Colonic mucosa (tissue), 4 donors: Measurements from ENCODE around the gene TTI1. TPM values are rescaled to one million over a fixed set of nuclear protein-coding genes. Genes with fewer than 3 reads are reported as not detected.

Experiments used
- DNase-seq: peaks from one replicate; pipeline ENCODE4 v3.0.0-alpha.2; 2020
- H3K27ac ChIP-seq: fragments of 200-600 bp; one replicate; pipeline ENCODE4 v1.8.0; 2021
- H3K27me3 ChIP-seq: fragments of 200-600 bp; one replicate; pipeline ENCODE4 v1.8.0; 2021
- H3K36me3 ChIP-seq: fragments of 200-600 bp; one replicate; pipeline ENCODE4 v1.8.0; 2021
- H3K4me1 ChIP-seq: fragments of 200-600 bp; one replicate; pipeline ENCODE4 v1.8.0; 2021; ENCODE audit warnings: mild to moderate bottlenecking
- H3K4me3 ChIP-seq: fragments of 200-600 bp; one replicate; pipeline ENCODE4 v1.8.0; 2021
- H3K9ac ChIP-seq, 2 donors: one replicate each; pipeline ENCODE4 v1.7.0; 2013; ENCODE audit warnings: control low read depth in 2 of 2, low read depth in 2 of 2, low read length in 2 of 2
- H3K9me3 ChIP-seq: fragments of 200-600 bp; one replicate; pipeline ENCODE4 v1.8.0; 2021
- intact Hi-C: fragments of 100-400 bp; cut with DNase I; formaldehyde crosslinking; loops from one replicate; pipeline ENCODE4 v1.14.1; 2022
- total RNA-seq, 2 donors: library from RNA; stranded (reverse); fragmentation: NEBNext Ultra II Directional in 1 of 2; extraction: Animal tissue kit (Norgen Biotek cat#: 25700) in 1 of 2; gene quantifications; one replicate each; pipeline ENCODE4 v1.2.1, GENCODE V29; 2021
- TF ChIP-seq, protein P1 (sequence below): fragments of 200-600 bp; IDR thresholded peaks from one replicate; pipeline ENCODE4 v1.8.0; 2022; ENCODE audit warnings: antibody characterized with exemption, mild to moderate bottlenecking
- donor health status: healthy.
- donor health status: DM: no; HTN: no; CAD: no.
- donor health status: DM: no; HTN: no; CAD: no.

TTI1 gene
- total RNA-seq, 2 donors from 2014 or later = 10.2 to 23.0 TPM

DNA sequence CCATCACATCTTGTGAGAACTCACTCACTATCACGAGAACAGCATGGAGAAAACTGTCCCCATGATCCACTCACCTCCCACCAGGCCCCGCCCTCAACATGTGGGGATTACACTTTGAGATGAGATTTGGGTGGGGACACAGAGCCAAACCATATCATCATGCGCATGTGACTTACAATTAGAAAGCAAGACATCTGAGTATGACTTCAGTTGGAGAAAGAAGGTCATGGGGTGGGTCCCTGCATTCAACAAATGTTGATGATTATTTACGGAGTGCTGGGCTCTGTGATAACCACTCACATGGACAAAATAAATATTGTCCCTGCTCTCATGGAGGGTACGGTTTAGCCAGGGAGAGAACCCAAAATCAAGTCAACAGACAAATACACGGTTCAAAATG is 92.4 kb downstream of the TTI1 start:
- H3K4me1 ChIP-seq = no peaks in the 10 kb centered on the region
- TF ChIP-seq, protein P1, sequence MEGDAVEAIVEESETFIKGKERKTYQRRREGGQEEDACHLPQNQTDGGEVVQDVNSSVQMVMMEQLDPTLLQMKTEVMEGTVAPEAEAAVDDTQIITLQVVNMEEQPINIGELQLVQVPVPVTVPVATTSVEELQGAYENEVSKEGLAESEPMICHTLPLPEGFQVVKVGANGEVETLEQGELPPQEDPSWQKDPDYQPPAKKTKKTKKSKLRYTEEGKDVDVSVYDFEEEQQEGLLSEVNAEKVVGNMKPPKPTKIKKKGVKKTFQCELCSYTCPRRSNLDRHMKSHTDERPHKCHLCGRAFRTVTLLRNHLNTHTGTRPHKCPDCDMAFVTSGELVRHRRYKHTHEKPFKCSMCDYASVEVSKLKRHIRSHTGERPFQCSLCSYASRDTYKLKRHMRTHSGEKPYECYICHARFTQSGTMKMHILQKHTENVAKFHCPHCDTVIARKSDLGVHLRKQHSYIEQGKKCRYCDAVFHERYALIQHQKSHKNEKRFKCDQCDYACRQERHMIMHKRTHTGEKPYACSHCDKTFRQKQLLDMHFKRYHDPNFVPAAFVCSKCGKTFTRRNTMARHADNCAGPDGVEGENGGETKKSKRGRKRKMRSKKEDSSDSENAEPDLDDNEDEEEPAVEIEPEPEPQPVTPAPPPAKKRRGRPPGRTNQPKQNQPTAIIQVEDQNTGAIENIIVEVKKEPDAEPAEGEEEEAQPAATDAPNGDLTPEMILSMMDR = no peak
- DNase-seq = no peak
- H3K9ac ChIP-seq = no peak overlapping the region
- intact Hi-C loops = no loop called here
- no peaks in the 10 kb centered on the region for H3K9me3 ChIP-seq
- no peaks in the 10 kb centered on the region for H3K27me3 ChIP-seq
- H3K27ac ChIP-seq = no peak overlapping the region
- H3K36me3 ChIP-seq = no peaks in the 10 kb centered on the region
- no peak overlapping the region for H3K4me3 ChIP-seq

DNA sequence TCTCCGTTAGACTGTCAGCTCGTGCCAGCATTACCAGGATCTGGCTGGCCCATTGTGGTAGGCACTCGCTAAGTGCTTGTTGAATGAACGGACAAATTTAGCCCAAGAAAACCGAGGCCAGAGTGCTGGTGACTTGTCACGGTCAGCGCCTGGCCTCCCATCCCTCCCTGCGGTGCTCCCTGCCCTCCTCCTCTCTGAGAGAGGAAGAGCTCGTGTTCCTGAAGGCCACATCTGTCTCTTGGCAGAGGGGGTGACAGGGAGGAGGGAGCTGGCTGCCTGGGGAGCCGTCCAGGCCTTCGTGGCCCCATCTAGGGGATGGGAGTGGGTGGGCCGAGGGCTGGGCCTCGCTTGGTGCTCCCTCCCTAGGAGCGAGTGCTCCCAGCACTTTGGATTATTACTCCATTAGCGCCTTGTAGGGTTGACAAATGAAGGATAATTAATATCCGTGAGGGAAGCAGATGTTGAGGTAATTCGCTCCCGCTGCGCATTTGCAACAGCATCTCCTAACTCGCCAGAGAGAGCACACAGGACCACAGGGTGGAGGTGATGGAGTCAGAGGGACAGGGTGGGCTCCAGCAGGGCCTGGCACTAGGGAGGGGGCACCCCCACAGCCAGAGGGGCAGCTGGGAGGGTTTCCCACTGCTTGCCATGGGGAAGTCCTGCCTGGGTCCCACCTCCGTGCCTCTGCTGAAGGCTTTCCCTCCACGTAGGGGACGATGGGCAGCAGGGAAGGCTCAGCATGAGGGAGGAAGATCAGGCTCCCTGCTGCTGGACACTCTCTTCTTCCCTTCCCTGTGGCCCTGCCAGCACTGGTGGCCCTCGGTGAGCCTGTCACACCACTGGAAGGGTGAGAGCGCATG is 93.3 kb downstream of the TTI1 start:
- H3K27me3 ChIP-seq = no peaks in the 10 kb centered on the region
- no peaks in the 10 kb centered on the region for H3K4me1 ChIP-seq
- TF ChIP-seq, protein P1 = no peak
- intact Hi-C loops = no loop called here
- no peak overlapping the region for H3K27ac ChIP-seq
- no peaks in the 10 kb centered on the region for H3K9me3 ChIP-seq
- no peaks in the 10 kb centered on the region for H3K36me3 ChIP-seq
- no peak for DNase-seq
- H3K4me3 ChIP-seq = no peak overlapping the region
- no peak overlapping the region for H3K9ac ChIP-seq

DNA sequence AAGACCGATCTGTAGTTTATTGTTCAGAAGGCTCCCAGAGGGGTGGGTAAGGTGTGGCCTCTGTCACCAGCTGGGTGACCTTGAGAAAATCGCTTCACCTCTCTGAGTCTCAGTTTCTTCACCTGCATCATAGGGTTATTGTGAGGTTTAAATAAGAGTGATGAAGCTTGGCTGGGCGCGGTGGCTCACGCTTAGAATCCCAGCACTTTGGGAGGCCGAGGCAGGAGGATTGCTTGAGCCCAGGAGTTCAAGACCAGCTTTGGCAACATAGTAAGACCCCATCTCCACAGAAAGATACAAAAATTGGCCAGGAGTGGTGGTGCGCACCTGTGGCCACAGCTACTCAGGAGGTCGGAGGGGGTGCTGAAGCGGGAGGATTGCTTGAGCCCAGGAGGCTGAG is 94.3 kb downstream of the TTI1 start:
- Histone ChIP-seq H3K9ac (no peak overlapping the region), H3K36me3 (no peaks in the 10 kb centered on the region), H3K4me3 (no peak overlapping the region), H3K27ac (no peak overlapping the region), H3K9me3 (no peaks in the 10 kb centered on the region), H3K27me3 (no peaks in the 10 kb centered on the region), H3K4me1 (no peaks in the 10 kb centered on the region)
- TF ChIP-seq, protein P1 = no peak
- no peak for DNase-seq
- intact Hi-C loops = no loop called here

DNA sequence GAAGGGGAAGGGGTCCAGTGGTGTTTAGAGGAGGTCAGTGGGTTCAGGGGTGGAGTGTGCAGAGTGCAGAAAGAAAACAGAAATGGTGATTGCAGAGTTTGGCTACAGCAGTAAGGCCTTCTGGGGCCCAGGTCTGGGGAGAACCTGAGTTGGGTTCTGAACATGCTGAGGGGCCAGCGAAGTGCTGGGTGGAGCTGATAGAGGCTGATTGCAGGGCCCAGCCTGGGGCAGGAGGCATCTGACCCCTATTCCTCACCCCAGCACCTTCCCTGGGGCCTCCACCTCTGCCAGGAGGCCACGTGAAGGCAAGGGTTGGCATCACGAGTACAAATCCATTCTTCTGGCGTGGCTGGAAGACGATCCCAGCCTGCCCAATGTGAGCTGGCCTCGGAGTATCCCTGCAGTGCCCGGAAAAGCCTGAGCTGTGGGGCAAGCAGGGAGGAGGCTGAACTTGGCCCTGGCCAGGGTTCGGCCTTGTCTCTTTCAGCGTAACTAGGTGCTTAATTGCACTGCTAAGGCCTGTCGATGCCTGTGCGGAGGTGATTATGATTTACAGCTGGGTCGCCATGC is 95.0 kb downstream of the TTI1 start:
- no peak for DNase-seq
- no peaks in the 10 kb centered on the region for H3K4me1 ChIP-seq
- intact Hi-C loops = no loop called here
- no peak overlapping the region for H3K4me3 ChIP-seq
- H3K9ac ChIP-seq = no peak overlapping the region
- TF ChIP-seq, protein P1 = no peak
- no peak overlapping the region for H3K27ac ChIP-seq
- no peaks in the 10 kb centered on the region for H3K36me3 ChIP-seq
- H3K27me3 ChIP-seq = no peaks in the 10 kb centered on the region
- no peaks in the 10 kb centered on the region for H3K9me3 ChIP-seq

DNA sequence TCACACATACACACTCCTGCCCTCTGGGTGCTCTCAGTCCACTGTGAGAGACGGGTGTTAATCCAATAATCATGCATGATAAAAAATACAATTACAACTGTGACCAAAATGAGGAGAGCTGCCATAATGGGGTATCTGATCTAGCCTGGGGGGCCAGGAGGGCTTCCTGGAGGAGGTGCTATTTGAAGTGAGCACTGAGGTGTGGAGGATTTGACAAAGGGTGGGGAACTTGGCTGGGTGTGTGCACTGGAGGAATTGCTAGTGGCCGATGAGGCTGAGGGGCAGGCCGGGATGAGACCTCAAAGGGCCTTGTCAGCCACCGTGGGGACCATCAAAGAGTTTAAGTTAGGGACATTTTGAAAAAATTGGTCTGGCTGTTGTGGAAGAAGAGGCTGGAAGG is 95.6 kb downstream of the TTI1 start:
- H3K27ac ChIP-seq = no peak overlapping the region
- TF ChIP-seq, protein P1 = no peak
- H3K9me3 ChIP-seq = no peaks in the 10 kb centered on the region
- H3K4me1 ChIP-seq = no peaks in the 10 kb centered on the region
- no peaks in the 10 kb centered on the region for H3K27me3 ChIP-seq
- no peak overlapping the region for H3K9ac ChIP-seq
- DNase-seq = no peak
- no peak overlapping the region for H3K4me3 ChIP-seq
- intact Hi-C loops = no loop called here
- no peaks in the 10 kb centered on the region for H3K36me3 ChIP-seq
